ENCODE results near the gene KCNT1.

DNA sequence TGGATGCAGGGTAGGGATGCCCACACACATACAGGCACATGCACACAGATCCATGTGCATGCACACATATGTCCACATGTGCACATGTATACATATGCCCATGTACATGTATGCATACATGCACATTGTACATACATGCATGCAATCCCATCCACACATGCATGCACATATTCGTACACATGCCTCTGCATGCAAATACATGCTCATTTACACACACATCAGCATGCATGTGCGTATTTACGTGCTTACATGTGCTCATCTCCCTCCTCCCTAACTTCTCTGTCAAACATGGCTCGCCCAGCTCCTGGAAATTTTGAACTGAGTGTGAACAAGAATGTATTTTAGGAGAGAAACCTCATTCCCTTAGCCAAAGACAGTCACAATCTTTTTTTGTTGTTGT lies 6.2 kb downstream of the KCNT1 start:
- TF ChIP-seq POLR2A (IDR thresholded peaks at IDR 0.05), result no peak
- TF ChIP-seq, protein P1, sequence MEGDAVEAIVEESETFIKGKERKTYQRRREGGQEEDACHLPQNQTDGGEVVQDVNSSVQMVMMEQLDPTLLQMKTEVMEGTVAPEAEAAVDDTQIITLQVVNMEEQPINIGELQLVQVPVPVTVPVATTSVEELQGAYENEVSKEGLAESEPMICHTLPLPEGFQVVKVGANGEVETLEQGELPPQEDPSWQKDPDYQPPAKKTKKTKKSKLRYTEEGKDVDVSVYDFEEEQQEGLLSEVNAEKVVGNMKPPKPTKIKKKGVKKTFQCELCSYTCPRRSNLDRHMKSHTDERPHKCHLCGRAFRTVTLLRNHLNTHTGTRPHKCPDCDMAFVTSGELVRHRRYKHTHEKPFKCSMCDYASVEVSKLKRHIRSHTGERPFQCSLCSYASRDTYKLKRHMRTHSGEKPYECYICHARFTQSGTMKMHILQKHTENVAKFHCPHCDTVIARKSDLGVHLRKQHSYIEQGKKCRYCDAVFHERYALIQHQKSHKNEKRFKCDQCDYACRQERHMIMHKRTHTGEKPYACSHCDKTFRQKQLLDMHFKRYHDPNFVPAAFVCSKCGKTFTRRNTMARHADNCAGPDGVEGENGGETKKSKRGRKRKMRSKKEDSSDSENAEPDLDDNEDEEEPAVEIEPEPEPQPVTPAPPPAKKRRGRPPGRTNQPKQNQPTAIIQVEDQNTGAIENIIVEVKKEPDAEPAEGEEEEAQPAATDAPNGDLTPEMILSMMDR (IDR thresholded peaks at IDR 0.05), result no peak
